WERI-Rb-1 (cell line): ENCODE measurements around the gene ARHGAP19.
"Not testable (repeated sequence)": the region's sequence is repeated elsewhere in the genome, so short reads cannot be mapped to it uniquely, and the experiment has no call there.

Experiments
- DNase-seq: peaks from one replicate; pipeline ENCODE4 v3.0.0-alpha.2; 2020
- H3K27ac ChIP-seq: fragments of 250-450 bp; sonication (Bioruptor Pico); 2 replicates; pipeline ENCODE4 v1.5.1; 2020; ENCODE audit warnings: mild to moderate bottlenecking, moderate library complexity
- H3K27me3 ChIP-seq: fragments of 250-450 bp; sonication (Bioruptor Pico); 2 replicates; pipeline ENCODE4 v1.5.1; 2021; ENCODE audit warnings: mild to moderate bottlenecking, low read depth, moderate library complexity; ENCODE audit not compliant: insufficient read depth, severe bottlenecking
- H3K36me3 ChIP-seq: fragments of 250-450 bp; sonication (Bioruptor Pico); 2 replicates; pipeline ENCODE4 v1.5.1; 2020; ENCODE audit warnings: mild to moderate bottlenecking, moderate library complexity
- H3K4me3 ChIP-seq: 2 replicates; pipeline ENCODE4 v1.5.1; 2011; ENCODE audit warnings: low read depth, mild to moderate bottlenecking, control low read depth, low read length
- H3K9me3 ChIP-seq: fragments of 250-450 bp; sonication (Bioruptor Pico); 2 replicates; pipeline ENCODE4 v1.5.1; 2021; ENCODE audit warnings: mild to moderate bottlenecking, moderate library complexity; ENCODE audit not compliant: severe bottlenecking
- TF ChIP-seq, protein P1 (sequence below): IDR thresholded peaks from 2 replicates; pipeline ENCODE4 v1.5.1; 2011; ENCODE audit warnings: low read depth, mild to moderate bottlenecking, control low read depth, inconsistent platforms, low read length

ARHGAP19 gene

DNA sequence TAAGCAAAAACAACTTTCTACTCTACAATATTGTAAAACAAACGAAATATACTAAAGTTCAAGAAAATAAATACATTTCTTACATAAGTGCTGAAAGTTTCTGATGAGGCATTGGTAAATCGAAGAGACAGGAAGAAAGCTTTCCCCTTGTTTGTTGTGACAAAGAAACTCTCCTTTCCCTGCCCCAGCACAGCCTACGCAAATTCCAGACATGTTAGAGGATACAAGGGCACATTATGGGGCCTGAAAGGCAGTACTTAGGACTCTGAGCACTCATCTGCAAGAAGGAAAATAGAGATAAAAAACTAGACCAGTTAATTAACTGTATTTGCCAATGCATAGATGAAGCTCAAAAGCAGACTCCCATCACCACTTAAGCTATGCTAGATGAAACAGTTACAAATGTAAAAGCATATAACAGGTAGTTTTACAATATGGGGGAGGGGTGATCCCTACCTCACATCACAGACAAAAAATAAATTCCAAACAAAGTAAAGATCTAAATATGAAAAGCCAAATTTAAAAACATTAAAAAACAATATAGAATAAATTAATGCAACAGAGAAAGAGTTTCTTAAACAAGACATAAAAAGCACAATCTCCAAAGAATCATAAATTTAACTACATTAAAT lies 21.8 kb downstream of the ARHGAP19 start:
- Histone ChIP-seq H3K27ac (no peak overlapping the region), H3K9me3 (peaks cover 4% of the 10 kb centered on the region), H3K36me3 (no peaks in the 10 kb centered on the region), H3K4me3 (no peak overlapping the region), H3K27me3 (no peaks in the 10 kb centered on the region)
- no peak for DNase-seq
- TF ChIP-seq, protein P1, sequence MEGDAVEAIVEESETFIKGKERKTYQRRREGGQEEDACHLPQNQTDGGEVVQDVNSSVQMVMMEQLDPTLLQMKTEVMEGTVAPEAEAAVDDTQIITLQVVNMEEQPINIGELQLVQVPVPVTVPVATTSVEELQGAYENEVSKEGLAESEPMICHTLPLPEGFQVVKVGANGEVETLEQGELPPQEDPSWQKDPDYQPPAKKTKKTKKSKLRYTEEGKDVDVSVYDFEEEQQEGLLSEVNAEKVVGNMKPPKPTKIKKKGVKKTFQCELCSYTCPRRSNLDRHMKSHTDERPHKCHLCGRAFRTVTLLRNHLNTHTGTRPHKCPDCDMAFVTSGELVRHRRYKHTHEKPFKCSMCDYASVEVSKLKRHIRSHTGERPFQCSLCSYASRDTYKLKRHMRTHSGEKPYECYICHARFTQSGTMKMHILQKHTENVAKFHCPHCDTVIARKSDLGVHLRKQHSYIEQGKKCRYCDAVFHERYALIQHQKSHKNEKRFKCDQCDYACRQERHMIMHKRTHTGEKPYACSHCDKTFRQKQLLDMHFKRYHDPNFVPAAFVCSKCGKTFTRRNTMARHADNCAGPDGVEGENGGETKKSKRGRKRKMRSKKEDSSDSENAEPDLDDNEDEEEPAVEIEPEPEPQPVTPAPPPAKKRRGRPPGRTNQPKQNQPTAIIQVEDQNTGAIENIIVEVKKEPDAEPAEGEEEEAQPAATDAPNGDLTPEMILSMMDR: no peak

DNA sequence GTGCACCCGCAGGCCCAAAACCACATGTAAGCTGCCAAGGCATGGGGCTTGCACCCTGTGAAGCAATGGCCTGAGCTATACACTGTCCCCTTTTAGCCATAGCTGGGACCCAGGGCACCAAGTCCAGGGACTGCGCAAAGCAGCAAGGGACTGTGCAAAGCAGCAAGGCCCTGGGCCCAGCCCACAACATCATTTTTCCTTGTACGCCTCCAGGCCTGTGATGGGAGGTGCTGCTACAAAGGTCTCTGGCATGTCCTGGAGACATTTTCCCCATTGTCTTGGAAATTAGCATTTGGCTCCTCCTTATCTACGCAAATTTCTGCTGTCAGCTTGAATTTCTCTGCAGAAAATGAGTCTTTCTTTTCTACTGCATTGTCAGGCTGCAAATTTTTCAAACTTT lies 24.8 kb downstream of the ARHGAP19 start:
- TF ChIP-seq, protein P1: no peak
- no peaks in the 10 kb centered on the region for H3K27me3 ChIP-seq
- H3K27ac ChIP-seq: no peak overlapping the region
- no peak overlapping the region for H3K4me3 ChIP-seq
- DNase-seq: no peak
- H3K9me3 ChIP-seq: peaks cover 4% of the 10 kb centered on the region
- H3K36me3 ChIP-seq: no peaks in the 10 kb centered on the region; the same call in 1 of the 2 replicates

DNA sequence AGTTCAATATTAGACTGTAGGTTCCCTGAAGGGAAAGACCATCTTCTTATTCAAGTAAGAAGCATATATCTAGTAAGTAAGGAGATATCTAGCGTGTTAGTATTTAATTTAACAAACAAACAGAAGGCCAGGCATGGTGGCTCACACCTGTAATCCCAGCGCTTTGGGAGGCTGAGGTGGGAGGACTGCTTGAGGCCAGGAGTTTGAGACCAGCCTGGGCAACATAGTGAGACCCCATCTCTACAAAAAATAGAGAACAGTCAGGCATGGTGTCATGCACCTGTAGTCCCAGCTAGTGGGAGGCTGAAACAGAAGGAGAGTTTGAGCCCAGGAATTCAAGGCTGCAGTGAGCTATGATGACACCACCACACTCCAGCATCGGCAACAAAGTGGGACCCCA lies 27.3 kb downstream of the ARHGAP19 start:
- not testable (repeated sequence) for H3K4me3 ChIP-seq, H3K36me3 ChIP-seq, DNase-seq, H3K9me3 ChIP-seq, H3K27me3 ChIP-seq, H3K27ac ChIP-seq

DNA sequence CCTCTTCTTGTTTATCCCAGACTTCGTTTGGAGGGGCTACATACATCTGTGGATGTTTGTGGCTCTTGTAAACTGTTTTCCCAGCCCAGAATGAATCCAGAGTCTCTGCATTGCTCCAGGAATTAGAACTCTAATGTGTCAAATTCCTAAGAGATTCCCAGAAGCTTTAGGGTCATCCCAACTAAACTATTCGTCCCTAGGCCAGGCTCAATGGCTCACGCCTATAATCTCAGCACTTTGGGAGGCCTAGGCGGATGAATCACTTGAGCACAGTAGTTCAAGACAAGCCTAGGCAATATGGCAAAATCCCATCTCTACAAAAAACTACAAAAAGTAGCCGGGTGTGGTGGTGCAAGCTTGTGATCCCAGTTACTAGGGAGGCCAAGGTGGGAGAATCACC lies 28.5 kb downstream of the ARHGAP19 start:
- Histone ChIP-seq H3K9me3 (no peaks in the 10 kb centered on the region), H3K27me3 (no peaks in the 10 kb centered on the region), H3K27ac (no peak overlapping the region), H3K36me3 (peaks cover 4% of the 10 kb centered on the region), H3K4me3 (no peak overlapping the region)
- TF ChIP-seq, protein P1: no peak
- DNase-seq: no peak

DNA sequence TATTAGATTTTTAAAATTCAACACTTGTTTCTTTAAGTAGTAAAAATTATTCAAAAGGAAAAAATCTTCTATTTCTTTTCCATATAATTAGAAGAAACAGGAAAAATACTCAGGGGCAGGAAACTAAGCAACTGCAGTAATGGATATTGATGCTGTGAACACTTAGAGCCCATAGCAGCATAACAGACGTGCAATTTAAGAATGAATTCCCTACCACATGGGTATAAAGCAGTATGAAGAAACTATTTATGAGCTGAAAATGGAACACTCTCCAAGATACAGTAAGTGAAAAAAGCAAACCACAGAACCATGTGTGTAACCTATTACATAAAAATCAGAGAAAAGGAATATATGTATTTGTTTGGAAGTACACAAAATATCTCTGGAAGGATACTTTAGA lies 30.8 kb downstream of the ARHGAP19 start:
- TF ChIP-seq, protein P1: no peak
- peaks cover 14% of the 10 kb centered on the region for H3K36me3 ChIP-seq
- no peak for DNase-seq
- H3K9me3 ChIP-seq: no peaks in the 10 kb centered on the region
- H3K27me3 ChIP-seq: no peaks in the 10 kb centered on the region
- H3K27ac ChIP-seq: no peak overlapping the region
- no peak overlapping the region for H3K4me3 ChIP-seq

DNA sequence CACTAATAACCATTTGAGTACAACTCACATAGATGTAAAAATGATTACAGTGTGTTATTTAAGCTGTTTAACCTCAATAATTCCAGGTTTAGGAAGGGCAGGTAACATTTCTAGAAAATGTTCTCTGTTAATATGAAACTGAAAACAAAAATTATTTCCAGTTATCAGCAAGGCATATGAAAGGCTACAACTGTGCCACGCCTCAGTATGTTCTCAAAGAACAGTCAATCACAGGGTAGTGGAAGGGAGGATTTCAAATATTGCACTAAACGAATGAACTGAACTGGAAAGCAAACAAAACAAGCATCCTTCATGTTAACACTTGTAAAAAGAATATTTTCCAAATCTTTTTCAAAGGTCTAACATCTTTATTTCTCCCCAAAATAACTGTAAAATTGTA lies 31.3 kb downstream of the ARHGAP19 start:
- Histone ChIP-seq H3K27me3 (no peaks in the 10 kb centered on the region), H3K9me3 (no peaks in the 10 kb centered on the region), H3K4me3 (no peak overlapping the region), H3K36me3 (peaks cover 14% of the 10 kb centered on the region), H3K27ac (no peak overlapping the region)
- DNase-seq: no peak
- TF ChIP-seq, protein P1: no peak
